ENCODE measurements around the gene GGTA1.
"Not testable (repeated sequence)": the region's sequence is repeated elsewhere in the genome, so short reads cannot be mapped to it uniquely, and the experiment has no call there.

GGTA1 gene

DNA sequence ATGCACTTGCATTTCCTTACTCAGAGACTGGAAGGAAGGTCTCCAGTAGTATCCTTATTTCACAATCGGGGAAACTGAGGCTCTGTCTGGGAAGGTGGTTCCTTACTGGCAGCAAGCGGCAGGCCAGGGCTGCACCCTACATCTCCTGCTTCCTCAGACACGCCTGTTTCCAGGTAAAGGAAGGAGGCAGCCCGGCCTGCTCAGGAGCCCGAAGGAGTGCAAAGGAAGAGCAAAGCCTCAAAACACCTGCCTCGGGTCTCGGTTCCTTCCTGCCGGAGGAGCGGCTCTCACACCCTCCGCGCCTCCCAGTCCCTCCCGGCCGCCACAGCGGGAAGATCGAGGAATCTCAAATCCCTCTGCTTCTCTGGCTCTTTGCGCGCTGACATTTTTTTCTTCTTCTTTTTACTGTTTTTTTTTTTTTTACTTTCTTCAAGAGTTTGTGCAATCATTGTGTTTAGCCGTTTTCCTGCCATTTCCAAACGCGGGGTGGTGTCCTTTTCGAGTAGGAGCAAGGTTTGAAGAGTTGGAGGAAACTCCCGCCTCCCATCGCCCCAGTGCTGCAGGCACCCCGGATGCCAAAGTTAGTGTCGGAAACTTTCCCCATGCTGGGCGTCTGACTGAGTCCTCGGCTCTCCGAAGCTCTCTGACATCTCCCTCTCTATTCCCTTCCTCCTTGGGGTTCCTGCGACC, 1.0 kb downstream of the GGTA1 start:
- no peak for DNase-seq

DNA sequence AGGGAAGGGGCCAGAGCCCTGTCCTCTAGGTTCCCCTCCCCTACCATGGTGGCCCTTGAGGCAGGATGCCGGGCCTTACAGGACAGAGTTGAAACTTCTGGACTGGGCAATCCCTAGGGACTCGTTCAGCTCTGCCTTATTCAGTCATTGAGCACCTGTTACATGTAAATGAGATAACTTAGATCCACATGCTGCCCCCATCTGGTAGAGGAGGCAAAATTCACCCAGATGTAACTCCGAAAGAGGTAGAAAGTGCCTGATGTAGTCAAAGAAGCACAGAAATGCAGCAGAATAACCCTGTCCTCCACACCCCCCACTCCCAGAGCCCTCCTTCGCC, 1.5 kb downstream of the GGTA1 start:
- peak; percentile 33 for DNase-seq

DNA sequence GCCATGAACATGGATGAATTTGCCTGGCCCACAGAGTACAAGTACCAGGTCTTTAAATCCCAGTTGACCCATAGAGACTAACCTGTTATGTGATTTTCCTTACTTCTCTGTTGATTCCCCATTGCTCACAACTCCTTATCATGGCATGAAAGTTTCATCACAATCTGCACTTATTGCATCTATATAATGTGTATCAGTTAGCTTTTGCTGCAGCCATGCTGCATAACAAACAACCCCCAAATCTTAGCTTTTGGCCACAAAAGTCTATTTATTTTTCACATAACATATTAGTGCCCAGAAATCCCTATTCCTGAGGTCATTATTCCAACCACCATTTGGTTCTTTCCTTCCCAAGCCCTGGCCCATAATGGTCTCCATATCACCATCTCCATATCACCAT, 3.7 kb downstream of the GGTA1 start:
- DNase-seq = no peak

DNA sequence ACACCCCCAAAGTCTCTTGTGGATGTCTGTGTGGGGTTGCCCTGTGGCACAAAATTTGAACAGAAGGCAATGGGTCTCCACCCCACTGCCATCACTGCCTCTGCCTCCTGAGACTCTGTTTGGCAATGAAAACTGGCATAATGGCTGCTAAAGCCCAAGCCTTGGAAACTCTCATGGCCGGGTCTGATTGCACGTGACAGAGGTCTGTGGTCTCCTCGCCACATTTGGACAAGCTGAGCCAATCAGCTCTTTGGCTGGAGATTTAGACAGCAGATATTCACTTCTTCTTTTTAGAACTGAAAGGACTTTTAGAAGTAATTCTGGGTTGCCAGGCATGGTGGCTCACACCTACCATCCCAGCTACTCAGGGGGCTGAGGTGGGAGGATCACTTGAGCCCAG, 5.5 kb downstream of the GGTA1 start:
- DNase-seq = no peak

DNA sequence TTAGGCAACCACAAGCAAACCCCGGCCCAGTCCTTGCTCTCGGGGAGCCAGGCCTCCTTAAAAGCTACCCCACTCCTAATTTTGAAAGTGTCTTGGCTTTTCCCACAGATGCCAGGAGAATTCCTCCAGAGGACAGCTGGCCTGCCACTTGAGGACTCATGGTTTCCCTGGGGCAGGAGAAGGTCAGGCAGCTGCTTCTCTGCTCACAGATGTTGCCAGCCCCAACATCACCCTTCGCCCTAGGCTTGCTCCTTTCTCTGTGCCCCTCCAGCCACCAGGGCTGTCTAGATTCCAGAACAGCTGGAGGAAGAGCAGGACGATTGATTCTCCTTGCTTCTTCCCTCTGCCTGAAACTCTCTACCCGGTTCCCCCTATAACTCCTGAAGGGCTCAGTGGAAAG, 8.5 kb downstream of the GGTA1 start:
- no peak for DNase-seq

DNA sequence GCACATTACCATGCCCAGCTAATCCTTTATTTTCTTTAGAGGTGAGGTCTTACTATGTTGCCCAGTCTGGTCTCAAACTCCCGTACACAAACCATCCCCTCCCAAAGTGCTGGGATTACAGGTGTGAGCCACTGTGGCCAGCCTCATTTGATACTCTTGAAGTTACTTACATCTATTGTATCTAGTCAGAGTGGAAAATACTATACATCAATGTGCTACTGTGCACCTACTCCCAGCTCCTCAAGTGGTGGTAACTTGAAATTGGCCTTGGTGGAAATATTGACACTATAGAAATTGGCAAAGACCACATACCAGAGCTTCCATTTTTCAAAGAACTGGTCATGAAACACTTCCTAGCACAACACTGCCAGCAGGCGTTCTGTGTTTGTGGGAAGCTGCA, 10.3 kb downstream of the GGTA1 start:
- DNase-seq = no peak

DNA sequence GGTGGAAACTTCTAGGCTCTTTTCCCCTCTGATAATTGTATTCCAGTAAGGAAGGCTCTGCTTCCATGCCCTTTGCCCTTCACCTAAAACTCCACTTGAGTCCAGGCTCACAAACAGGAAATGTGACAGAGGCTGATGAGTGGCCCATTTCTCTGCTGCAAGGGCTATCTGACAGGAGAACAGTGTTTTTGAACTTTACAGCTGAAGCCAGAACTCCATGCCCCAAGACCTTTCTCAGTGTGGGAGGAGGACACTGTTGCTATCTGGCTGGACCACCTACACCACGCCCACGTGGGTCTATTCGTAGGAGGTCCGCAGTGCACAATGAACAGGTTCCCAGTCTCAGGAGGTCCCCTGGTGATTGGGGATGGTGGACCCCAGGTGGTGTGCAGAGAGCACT, 13.6 kb downstream of the GGTA1 start:
- DNase-seq = no peak

DNA sequence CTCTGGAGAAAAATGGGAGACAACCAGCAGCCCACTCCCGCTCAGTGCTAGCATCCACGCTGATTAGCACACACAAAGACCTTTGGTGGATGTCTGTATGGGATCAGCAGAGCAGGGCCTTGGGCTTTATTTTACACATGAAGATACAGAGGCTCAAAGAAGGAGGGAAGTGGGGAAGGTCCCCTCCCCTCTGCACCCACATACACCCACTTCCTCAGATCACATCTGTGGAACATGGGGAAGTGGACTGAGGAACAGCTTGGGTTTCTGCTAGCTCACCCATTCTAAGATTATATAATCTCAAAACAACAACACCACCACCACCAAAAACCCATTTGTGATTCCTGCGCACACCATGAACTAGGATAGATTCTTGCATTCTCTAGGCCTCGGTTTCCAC, 14.0 kb downstream of the GGTA1 start:
- no peak for DNase-seq

DNA sequence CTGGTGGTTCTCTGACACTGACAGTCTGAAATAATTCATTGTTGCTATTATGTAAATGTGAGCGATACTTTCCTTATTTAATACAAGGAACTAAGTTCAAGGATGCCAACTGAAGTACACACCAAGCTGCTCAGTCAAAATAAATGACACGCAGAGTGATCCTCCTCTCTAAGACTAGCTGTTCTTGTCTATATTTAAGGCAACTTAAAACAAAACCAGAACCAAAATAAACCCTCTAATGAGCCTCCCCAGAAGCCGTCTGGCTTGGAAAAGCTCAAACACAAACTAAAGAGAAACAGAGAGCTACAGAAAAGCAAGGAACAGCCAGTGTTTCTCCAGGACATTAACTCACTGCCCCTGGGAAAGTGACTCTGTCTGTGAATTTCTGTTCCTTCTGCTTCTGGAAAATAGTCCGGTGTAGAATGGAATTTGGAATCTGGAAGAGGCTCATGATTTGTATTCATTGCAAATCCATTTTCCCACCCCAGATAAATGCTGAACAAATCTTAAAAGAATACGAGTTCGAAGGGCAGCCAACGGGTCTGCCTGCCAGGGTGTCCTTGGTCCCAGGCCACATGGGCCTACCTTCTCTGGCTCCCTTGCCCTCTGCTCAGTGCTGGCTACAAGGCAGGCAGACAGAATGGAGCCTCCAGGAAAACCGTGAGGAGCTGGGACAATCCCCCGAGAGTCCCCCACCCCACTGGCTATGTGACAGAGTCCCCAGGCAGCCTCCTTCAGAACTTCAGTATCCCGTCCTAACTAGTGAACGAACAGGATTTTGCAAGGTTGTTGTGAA, 14.8 kb downstream of the GGTA1 start:
- no peak for DNase-seq

DNA sequence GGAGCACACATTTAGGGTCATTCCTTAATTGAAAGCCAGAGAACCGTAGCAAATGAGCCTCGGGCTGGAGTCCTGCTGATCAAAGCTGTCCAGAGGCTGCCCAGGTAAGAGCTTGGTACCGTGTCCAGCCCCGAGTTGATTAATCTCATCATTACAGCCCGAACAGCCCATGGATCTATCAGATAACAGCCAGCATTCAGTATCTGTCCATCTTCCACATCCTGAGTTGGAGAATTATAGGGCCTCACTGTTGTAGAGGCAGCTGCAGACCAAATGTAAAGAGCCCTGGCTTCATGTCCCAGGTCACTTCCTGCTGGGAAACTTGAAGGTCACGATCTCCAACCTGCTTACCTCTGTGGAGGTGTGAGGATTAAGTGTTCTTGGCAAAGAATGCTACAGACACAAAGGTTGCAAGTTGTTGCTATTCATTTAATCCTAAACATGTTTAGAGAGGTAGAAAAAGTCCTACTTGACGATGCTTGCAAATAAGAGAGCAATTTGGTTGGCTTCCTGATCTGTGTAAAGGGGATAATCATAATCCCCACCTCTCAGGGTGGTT, 16.1 kb downstream of the GGTA1 start:
- no peak for DNase-seq

DNA sequence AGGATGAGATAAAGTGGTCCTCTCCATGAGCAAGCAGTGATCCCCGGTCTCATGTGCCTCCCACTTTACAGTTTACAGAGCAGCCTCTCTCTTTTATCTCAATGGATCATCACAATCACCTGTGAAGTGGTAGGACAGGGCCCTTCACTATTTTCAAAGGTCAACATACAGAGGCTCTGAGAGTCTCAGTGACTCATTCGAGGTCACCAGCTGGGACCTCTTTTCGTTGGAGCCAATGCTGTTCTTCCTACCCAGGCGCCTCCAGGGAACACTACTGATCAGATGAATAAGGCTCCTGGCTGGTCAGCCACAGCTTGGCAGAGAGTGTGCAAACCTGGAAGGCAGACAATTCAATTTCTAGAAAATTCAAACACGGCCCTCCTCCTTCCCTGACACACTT, 16.6 kb downstream of the GGTA1 start:
- no peak for DNase-seq

DNA sequence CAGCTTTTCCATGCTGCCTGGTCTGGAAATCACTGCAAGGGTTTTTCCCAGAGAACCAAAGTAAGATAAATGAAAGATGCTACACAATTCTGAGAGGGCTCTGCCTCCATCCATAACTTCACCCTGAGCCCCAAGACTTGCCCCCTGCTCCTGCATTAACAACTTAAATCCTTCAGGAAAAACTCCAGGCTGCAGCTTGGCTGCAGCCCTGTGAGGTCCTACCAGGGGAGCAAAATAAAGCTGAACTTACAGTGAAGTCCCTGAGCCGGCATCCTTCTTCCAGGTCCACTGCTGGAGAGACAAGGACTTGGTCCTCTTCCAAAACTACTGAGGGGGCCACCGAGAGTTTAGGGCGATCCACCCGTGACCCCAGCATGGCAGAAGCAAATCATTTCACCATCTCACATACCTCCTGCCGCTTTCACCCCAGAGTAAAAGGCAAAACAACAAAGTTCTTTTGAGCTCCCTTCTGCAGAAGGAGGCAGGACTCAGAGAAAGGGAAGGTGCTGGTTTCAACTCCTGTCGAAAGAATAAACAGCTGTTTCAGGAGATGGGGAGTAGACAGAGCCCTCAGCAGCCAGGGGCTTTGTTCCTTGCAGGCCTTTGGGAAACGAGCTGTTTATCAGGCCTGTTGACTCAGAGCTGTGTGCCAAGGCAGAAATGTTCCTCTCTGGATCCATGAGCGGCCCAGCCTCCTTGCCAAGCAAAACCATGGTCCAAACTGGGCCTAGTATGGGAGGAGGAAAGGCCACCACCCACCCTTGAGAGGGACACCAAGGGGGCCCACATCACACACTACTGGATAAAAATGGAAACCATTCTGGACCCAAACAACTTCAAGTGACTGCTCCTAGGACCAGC, 20.6 kb downstream of the GGTA1 start:
- DNase-seq = no peak

DNA sequence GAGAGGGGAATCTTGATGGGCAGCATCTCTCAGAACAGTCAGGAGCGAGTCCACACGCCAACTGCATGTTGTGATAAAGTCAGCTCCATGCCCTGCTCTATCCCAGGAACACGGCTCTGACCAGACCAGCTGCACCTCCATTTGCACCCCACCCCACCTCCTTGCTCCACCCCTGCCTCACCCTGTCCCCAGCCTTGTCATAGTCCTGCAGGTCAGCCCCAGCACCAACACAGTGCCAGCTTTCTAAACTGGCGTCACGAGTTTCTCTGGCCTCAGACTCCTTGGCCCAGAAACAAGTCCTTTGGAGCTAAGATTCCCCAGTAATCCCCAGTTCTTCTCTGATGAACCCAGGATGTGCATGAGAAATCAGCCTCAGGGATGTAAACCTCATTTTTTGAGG, 23.5 kb downstream of the GGTA1 start:
- no peak for DNase-seq

DNA sequence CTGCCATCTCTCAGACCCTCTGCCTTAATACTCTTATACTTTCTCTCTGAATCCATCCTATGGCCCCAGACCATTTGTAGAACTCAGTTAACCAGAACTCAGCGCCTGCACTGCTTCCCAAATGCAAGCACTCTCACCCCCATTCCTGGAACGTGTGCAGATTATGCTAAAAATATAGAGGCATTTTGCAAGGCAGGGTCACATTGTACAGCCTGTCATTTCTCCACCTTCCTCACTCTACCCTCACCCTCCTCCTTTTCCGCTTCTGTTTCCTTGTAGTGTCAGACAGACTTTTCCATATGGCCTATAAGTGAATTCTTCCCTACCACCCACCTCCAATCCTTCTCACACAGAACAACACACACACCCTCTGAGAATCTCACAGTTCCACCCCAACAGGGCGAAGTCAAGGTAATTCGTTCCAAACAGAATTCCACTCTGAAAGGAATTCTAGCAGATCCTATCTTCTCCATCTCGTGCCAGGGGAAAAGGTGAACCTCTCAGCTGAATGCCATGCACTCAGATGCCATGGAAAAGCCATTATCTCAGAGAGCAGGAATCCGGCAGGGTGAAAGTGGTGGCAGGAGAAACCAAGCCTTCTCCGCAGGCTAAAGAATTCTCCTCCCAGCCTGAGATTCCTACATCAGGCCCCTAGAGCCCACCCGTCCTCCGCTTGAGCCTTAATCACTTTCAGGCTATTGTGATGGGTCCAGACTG, 25.3 kb downstream of the GGTA1 start:
- no peak for DNase-seq

DNA sequence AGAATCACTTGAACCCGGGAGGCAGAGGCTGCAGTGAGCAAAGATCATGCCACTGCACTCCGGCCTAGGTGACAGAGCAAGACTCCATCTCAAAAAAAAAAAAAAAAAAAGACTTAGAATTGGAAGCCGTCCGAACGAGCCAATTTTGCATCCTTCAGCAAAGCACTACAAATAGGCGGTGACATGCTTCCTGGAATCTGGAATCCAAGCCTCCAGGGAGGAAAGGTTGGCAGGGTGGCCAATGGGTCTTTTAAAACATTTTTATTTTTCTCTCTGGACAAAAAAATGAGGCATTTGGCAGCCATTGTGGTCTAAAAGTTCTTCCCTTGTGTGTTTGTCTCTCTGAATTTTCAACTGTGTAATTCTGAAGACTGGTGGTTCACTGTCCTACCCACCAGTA, 26.4 kb downstream of the GGTA1 start:
- DNase-seq = no peak

DNA sequence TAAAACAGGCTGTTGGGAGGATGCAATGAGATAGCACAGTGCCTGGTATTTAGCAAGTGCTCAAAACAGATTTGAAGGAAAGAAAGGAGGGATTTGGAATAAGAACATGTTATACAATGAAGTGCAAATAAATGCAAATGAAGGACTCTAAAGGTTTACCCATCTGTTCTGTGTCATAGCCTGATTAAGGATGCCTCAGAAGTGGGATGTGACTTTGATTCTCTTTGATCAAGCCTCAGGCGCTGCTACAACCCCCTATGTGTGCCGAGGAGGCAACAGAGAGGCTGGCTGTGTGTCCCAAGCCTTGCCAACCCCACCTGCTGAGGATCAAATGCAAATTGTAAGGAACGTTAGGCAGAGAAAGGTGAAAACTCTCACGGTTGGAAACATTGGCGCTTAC, 27.2 kb downstream of the GGTA1 start:
- DNase-seq = no peak

DNA sequence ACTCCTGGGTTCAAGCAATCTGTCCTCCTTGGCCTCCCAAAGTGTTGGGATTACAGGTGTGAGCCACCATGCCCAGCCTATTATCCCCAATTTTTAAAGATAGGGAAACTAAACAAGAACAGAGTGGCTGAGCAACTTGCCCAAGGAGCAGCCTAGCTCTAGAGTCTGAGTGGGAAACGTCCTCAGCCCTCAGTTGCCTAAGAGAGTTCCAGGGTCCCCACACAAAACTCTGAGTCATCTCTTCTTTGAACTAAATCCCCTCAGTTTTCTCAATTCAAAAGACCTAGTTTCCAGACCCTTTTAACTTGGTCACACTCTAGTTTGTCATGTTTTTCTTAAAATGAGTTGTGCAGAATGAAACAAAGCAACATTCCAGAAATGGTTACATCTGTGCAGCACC, 33.5 kb downstream of the GGTA1 start:
- no peak for DNase-seq

DNA sequence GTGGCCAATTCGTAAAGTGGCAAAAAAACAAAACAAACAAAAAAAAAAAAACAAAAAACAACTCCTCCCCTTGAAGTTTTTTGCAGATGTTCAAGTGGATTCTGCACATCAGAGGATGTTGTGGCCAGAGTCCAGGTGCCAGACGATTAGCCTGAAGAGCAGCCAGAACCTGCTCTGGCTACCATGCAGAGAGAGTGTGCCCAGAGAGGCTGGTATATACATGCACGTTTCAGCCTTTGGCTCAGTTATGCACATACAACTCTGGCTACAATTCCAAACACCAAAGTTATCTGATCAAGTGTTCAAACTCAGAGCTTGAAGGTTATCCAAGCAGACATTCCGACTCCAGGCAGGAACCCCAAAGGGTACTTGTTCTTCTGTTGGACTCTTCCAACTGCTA, 34.7 kb downstream of the GGTA1 start:
- no peak for DNase-seq

DNA sequence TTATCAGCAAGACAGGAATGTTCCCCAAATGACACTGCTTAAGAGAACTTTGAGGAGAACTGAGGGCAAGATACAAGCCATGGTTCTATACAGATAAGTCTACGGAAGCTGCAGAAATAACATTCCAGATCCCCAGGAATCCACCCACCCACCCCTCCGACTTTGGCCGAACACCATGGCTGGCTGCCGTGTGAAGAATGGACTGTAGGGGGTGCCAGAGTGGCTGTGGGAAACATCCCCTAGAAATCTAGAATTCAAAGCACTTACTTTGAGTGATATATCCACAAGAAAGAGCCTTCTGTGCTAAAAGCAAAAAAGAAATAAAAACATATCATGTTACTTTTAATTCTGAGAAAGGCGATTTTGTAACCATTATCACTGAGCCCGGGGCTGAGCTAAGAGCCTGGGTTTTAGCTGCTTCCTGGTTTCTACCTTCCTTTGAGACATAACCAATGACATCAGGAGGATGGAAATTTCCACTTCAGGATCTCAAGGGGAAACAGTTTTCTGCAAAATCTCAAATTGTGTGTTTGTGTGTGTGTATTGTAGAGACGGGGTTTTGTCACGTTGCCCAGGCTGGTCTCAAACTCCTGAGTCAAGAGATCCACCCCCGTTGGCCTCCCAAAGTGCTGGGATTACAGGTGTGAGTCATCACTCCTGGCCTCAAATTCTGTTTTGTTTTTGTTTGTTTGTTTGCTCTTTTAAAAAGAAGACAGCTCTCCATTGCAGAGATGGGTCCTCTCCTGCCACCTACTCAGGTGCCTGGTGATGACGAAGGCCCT, 36.4 kb downstream of the GGTA1 start:
- peak; percentile 7 for DNase-seq

DNA sequence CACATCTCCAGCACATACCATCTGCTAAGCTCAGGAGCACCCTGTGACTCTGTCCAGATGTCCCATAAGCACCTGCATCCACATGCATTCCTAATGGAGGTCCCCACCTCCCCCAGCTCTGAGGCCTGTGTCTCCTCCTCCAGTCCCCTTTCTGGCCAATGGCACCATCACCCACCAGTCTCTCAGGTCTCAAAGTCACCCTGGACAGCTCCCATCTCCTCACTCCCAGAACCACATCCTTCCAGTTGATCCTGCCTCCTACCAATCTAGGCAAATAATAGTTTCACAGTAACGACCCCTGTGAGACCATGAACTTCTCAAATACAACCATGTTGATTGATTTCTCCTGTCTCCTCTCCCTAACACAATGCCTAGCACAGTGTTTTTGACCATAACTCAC, 40.1 kb downstream of the GGTA1 start:
- DNase-seq = no peak

DNA sequence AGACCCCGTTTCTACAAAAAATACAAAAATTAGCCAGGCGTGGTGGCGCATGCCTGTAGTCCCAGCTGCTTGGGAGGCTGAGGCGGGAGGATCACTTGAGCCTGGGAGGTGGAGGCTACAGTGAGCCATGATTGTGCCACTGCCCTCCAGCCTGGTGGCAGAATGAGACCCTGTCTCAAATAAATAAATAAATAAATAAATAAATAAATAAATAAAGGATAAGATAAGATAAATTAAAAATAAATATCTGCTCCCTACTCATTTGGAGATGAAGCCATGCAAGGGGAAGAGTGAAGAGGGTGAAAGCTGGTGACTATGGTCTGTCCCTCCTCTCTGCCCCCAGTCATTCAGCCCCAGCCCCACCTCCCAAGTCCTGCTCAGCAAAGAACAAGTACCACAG, 41.2 kb downstream of the GGTA1 start:
- DNase-seq = not testable (repeated sequence)

Measured in stimulated activated CD4-positive, alpha-beta T cell treated with anti-CD3 and anti-CD28 coated beads, Interleukin-4, amount 100 ng/mL, for 24 hours (primary cell).